GM23338 (cell line): ENCODE data around the gene PFN1.
A peak's percentile ranks its signal among the peaks of the same experiment; 100 is the strongest.

Source experiments
- EZH2 ChIP-seq: fragments of 200-600 bp; sonication (generic); IDR thresholded peaks from one replicate; pipeline ENCODE4 v1.8.0; 2017; ENCODE audit warnings: antibody characterized with exemption, mild to moderate bottlenecking, low read depth; ENCODE audit not compliant: unreplicated experiment
- EZH2phosphoT487 ChIP-seq: fragments of 200-600 bp; sonication (generic); IDR thresholded peaks from one replicate; pipeline ENCODE4 v1.8.1; 2018; ENCODE audit warnings: antibody characterized with exemption; ENCODE audit not compliant: unreplicated experiment
- POLR2AphosphoS5 ChIP-seq: IDR thresholded peaks from 2 replicates; pipeline ENCODE4 v1.6.1; 2016; ENCODE audit warnings: antibody characterized with exemption, low read depth
- STAT1 ChIP-seq: IDR thresholded peaks from one replicate; pipeline ENCODE4 v1.6.1; 2016; ENCODE audit warnings: antibody characterized with exemption; ENCODE audit not compliant: unreplicated experiment
- ZNF114 ChIP-seq: fragments of 250-450 bp; sonication (Bioruptor Pico); IDR thresholded peaks from 2 replicates; pipeline ENCODE4 v1.5.0; 2020; ENCODE audit warnings: mild to moderate bottlenecking, moderate library complexity
- TF ChIP-seq, protein P1 (sequence below), 2 experiments: fragments of 200-600 bp in 1 of 2; sonication (generic) in 1 of 2; conservative IDR thresholded peaks; 2 replicates each; pipeline versions ENCODE4 v1.5.1 to v1.6.1; 2016 to 2017; ENCODE audit warnings: antibody characterized with exemption in 2 of 2, low read depth in 2 of 2, mild to moderate bottlenecking in 2 of 2, moderate library complexity in 1 of 2
- TF ChIP-seq, protein P2 (sequence below): IDR thresholded peaks from one replicate; pipeline ENCODE4 v1.6.1; 2018; ENCODE audit warnings: antibody characterized with exemption; ENCODE audit not compliant: unreplicated experiment

DNA sequence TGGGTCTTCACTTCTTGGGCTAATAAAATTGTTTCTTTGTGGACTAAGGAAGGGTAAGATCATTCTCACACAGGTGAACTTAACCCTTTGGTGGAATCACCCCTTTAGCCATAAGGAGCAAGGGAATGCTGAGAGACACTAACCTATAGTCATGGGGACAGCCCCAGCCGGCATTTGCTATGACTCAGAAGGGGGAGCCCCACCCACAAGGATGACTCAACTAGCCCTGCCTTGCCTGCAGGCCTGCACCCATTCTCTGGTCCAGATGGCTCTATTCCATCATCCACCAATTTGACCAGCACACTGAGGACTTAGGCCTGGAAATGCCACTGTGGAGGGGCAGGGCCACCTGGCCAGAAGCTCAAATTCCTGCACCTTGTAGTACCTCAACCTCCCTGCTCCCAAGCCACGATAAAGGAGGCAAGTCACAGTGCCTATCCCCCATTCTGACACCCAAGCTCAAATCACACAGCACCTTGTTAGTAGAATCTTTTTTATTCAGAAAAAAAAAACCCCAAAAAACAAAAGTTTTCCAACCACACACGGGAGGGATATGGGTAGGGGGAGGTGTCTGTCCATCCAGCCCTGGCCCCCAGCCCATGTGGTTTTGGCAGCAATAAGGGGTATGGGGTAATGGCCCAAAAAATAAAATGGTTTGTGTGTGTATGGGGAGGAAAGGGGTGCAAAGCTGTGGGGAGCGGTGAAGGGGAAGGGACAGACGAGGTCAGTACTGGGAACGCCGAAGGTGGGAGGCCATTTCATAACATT, 3.0 kb downstream of the PFN1 start:
- no peak for TF ChIP-seq EZH2phosphoT487
- TF ChIP-seq POLR2AphosphoS5, result peak; percentile 53
- TF ChIP-seq, protein P1, sequence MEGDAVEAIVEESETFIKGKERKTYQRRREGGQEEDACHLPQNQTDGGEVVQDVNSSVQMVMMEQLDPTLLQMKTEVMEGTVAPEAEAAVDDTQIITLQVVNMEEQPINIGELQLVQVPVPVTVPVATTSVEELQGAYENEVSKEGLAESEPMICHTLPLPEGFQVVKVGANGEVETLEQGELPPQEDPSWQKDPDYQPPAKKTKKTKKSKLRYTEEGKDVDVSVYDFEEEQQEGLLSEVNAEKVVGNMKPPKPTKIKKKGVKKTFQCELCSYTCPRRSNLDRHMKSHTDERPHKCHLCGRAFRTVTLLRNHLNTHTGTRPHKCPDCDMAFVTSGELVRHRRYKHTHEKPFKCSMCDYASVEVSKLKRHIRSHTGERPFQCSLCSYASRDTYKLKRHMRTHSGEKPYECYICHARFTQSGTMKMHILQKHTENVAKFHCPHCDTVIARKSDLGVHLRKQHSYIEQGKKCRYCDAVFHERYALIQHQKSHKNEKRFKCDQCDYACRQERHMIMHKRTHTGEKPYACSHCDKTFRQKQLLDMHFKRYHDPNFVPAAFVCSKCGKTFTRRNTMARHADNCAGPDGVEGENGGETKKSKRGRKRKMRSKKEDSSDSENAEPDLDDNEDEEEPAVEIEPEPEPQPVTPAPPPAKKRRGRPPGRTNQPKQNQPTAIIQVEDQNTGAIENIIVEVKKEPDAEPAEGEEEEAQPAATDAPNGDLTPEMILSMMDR (conservative IDR thresholded peaks at IDR 0.05; ENCODE audit: low read depth in 2 of 2), result no peak
- TF ChIP-seq EZH2, result no peak
- TF ChIP-seq STAT1, result no peak
- TF ChIP-seq, protein P2, sequence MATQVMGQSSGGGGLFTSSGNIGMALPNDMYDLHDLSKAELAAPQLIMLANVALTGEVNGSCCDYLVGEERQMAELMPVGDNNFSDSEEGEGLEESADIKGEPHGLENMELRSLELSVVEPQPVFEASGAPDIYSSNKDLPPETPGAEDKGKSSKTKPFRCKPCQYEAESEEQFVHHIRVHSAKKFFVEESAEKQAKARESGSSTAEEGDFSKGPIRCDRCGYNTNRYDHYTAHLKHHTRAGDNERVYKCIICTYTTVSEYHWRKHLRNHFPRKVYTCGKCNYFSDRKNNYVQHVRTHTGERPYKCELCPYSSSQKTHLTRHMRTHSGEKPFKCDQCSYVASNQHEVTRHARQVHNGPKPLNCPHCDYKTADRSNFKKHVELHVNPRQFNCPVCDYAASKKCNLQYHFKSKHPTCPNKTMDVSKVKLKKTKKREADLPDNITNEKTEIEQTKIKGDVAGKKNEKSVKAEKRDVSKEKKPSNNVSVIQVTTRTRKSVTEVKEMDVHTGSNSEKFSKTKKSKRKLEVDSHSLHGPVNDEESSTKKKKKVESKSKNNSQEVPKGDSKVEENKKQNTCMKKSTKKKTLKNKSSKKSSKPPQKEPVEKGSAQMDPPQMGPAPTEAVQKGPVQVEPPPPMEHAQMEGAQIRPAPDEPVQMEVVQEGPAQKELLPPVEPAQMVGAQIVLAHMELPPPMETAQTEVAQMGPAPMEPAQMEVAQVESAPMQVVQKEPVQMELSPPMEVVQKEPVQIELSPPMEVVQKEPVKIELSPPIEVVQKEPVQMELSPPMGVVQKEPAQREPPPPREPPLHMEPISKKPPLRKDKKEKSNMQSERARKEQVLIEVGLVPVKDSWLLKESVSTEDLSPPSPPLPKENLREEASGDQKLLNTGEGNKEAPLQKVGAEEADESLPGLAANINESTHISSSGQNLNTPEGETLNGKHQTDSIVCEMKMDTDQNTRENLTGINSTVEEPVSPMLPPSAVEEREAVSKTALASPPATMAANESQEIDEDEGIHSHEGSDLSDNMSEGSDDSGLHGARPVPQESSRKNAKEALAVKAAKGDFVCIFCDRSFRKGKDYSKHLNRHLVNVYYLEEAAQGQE, result no peak
- TF ChIP-seq ZNF114 (CRISPR knock-in tag), result no peak
